ENCODE data around the gene DNAI2. TPM values are rescaled to one million over a fixed set of nuclear protein-coding genes. Genes with fewer than 3 reads are reported as not detected.
"Not testable (repeated sequence)": the region's sequence is repeated elsewhere in the genome, so short reads cannot be mapped to it uniquely, and the experiment has no call there.

Gene DNAI2
- total and polyA plus RNA-seq, 12 donors: 0.06 to 0.26 (median 0.14) TPM; not detected in 9

GRCh38 chr17:74262601-74263000 lies 11.4 kb upstream of the DNAI2 start:
- 88 to 92% (median 91%) methylated on average over 3 to 7 of the region's 7 CpGs for WGBS, 4 donors
- no peaks in the 10 kb centered on the region for H3K9me3 ChIP-seq (replicated peaks in 1 of 3)
- no peaks in the 10 kb centered on the region for H3K27me3 ChIP-seq
- intact Hi-C loops (cut with DNase I): no loop called here
- DNase-seq: no peak
- H3K4me1 ChIP-seq (replicated peaks in 1 of 2): no peaks in the 10 kb centered on the region
- no peak for TF ChIP-seq POLR2A (IDR thresholded peaks at IDR 0.05)
- TF ChIP-seq CTCF (IDR thresholded peaks at IDR 0.05): no peak
- no peak overlapping the region for H3K4me3 ChIP-seq
- no peak overlapping the region for H3K27ac ChIP-seq
- no peaks in the 10 kb centered on the region for H3K36me3 ChIP-seq (replicated peaks in 1 of 2)

- DNase-seq; H3K27ac ChIP-seq; H3K9me3 ChIP-seq (replicated peaks in 1 of 3); H3K27me3 ChIP-seq; H3K4me3 ChIP-seq; H3K36me3 ChIP-seq (replicated peaks in 1 of 2); intact Hi-C loops (cut with DNase I); H3K4me1 ChIP-seq (replicated peaks in 1 of 2): not testable (repeated sequence)
- 80 to 88% (median 87%) methylated on average over 4 of the region's 4 CpGs for WGBS, 4 donors
These were observed 7.0 kb upstream of the DNAI2 start for GRCh38 chr17:74267054-74267453.

- no peaks in the 10 kb centered on the region for H3K4me1 ChIP-seq (replicated peaks in 1 of 2)
- WGBS, 4 donors: 83 to 93% (median 92%) methylated on average over 7 of the region's 7 CpGs
- H3K27me3 ChIP-seq: no peaks in the 10 kb centered on the region
- H3K4me3 ChIP-seq: no peak overlapping the region
- H3K27ac ChIP-seq: no peak overlapping the region
- DNase-seq: no peak
- intact Hi-C loops (cut with DNase I): no loop called here
- no peak for TF ChIP-seq CTCF (IDR thresholded peaks at IDR 0.05)
- TF ChIP-seq POLR2A (IDR thresholded peaks at IDR 0.05): no peak
- no peaks in the 10 kb centered on the region for H3K9me3 ChIP-seq (replicated peaks in 1 of 3)
- H3K36me3 ChIP-seq (replicated peaks in 1 of 2): no peaks in the 10 kb centered on the region
These were observed 6.5 kb upstream of the DNAI2 start for GRCh38 chr17:74267579-74267978.

GRCh38 chr17:74267987-74268499 lies 6.0 kb upstream of the DNAI2 start:
- Histone ChIP-seq H3K27ac (no peak overlapping the region), H3K4me1 (replicated peaks in 1 of 2) (no peaks in the 10 kb centered on the region), H3K27me3 (no peaks in the 10 kb centered on the region), H3K9me3 (replicated peaks in 1 of 3) (no peaks in the 10 kb centered on the region), H3K36me3 (replicated peaks in 1 of 2) (no peaks in the 10 kb centered on the region), H3K4me3 (no peak overlapping the region)
- intact Hi-C loops (cut with DNase I): no loop called here
- DNase-seq: peak in 3 of 7 donors; percentile 40 to 72 (median 70)
- 53 to 56% (median 54%) methylated on average over 17 of the region's 17 CpGs for WGBS, 4 donors
- TF ChIP-seq POLR2A (IDR thresholded peaks at IDR 0.05) (no peak), CTCF (IDR thresholded peaks at IDR 0.05) (no peak)

- Histone ChIP-seq H3K9me3 (replicated peaks in 1 of 3) (no peaks in the 10 kb centered on the region), H3K4me3 (no peak overlapping the region), H3K27me3 (peaks cover under 1% of the 10 kb centered on the region), H3K36me3 (replicated peaks in 1 of 2) (no peaks in the 10 kb centered on the region), H3K27ac (no peak overlapping the region), H3K4me1 (replicated peaks in 1 of 2) (no peaks in the 10 kb centered on the region)
- TF ChIP-seq CTCF (IDR thresholded peaks at IDR 0.05) (no peak), POLR2A (IDR thresholded peaks at IDR 0.05) (no peak)
- WGBS, 4 donors: 44 to 68% (median 56%) methylated on average over 7 to 8 of the region's 8 CpGs
- intact Hi-C loops (cut with DNase I): no loop called here
- DNase-seq: no peak
These were observed 5.5 kb upstream of the DNAI2 start for GRCh38 chr17:74268558-74268957.
